Fibroblast of villous mesenchyme (primary cell): ENCODE data around the gene SIPA1L3. TPM values are rescaled to one million over a fixed set of nuclear protein-coding genes. Genes with fewer than 3 reads are reported as not detected.

Source experiments
- DNase-seq: peaks from one replicate; pipeline ENCODE4 v3.0.0-alpha.2; 2010; ENCODE audit warnings: low read depth
- H3K4me3 ChIP-seq: 2 replicates; pipeline ENCODE4 v1.5.1; 2011; ENCODE audit warnings: low read depth, mild to moderate bottlenecking, low read length
- CTCF ChIP-seq: IDR thresholded peaks from 2 replicates; pipeline ENCODE4 v1.5.1; 2012; ENCODE audit warnings: low read depth, mild to moderate bottlenecking, low read length; ENCODE audit not compliant: insufficient read depth
- small RNA-seq: library from RNA; depleted of rRNA; stranded (forward); fragments of <200 nt; gene quantifications from one replicate; pipeline ENCODE3, GENCODE V24; 2012
- total RNA-seq: library from RNA; depleted of rRNA; stranded (reverse); fragments of >200 nt; gene quantifications from 2 replicates; pipeline ENCODE4 v1.2.3, GENCODE V29; 2012

SIPA1L3 gene
- total RNA-seq, 1 donor, result 19.0 TPM

- H3K4me3 ChIP-seq, result no peak overlapping the region
- no peak for DNase-seq
- no peak for TF ChIP-seq CTCF
These were observed 346.1 kb downstream of the SIPA1L3 start for GRCh38 chr19:38252941-38253691.

GRCh38 chr19:38253788-38254187 is 346.8 kb downstream of the SIPA1L3 start:
- H3K4me3 ChIP-seq, result no peak overlapping the region
- DNase-seq, result no peak
- TF ChIP-seq CTCF, result no peak

- H3K4me3 ChIP-seq, result peak overlapping the region; percentile 59
- DNase-seq, result peak; percentile 42
- TF ChIP-seq CTCF, result no peak
These were observed 348.5 kb downstream of the SIPA1L3 start for GRCh38 chr19:38255383-38256014.

Small RNA genes within 50 kb of the gene (small RNA-seq; reads per million reads assigned to genes)
- not detected for gene RN7SL663P

Other genes starting within 250 kb of the SIPA1L3 start
- gene ZNF607, start 187.4 kb upstream of the SIPA1L3 start, total RNA-seq, result 1.6 and 4.3 TPM in 2 replicates
- 4.8 and 6.0 TPM in 2 replicates for gene ZNF573, start 127.6 kb upstream of the SIPA1L3 start, total RNA-seq
- not detected in 2 replicates for gene WDR87, start 614 bp upstream of the SIPA1L3 start, total RNA-seq